ENCODE results near the gene TCFL5.

Gene TCFL5

GRCh38 chr20:62882426-62882825, 20.8 kb upstream of the TCFL5 start:
- H3K27ac ChIP-seq = no peak overlapping the region
- H3K4me3 ChIP-seq (ENCODE audit: low read depth, low read length) = no peak overlapping the region
- H3K4me1 ChIP-seq = no peaks in the 10 kb centered on the region
- no peaks in the 10 kb centered on the region for H3K36me3 ChIP-seq (ENCODE audit: control insufficient read depth, insufficient read depth, low read length)
- TF ChIP-seq, protein P1, sequence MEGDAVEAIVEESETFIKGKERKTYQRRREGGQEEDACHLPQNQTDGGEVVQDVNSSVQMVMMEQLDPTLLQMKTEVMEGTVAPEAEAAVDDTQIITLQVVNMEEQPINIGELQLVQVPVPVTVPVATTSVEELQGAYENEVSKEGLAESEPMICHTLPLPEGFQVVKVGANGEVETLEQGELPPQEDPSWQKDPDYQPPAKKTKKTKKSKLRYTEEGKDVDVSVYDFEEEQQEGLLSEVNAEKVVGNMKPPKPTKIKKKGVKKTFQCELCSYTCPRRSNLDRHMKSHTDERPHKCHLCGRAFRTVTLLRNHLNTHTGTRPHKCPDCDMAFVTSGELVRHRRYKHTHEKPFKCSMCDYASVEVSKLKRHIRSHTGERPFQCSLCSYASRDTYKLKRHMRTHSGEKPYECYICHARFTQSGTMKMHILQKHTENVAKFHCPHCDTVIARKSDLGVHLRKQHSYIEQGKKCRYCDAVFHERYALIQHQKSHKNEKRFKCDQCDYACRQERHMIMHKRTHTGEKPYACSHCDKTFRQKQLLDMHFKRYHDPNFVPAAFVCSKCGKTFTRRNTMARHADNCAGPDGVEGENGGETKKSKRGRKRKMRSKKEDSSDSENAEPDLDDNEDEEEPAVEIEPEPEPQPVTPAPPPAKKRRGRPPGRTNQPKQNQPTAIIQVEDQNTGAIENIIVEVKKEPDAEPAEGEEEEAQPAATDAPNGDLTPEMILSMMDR (IDR thresholded peaks at IDR 0.05) = no peak
- no peak overlapping the region for H2AFZ ChIP-seq
- no peaks in the 10 kb centered on the region for H3K27me3 ChIP-seq (ENCODE audit: control insufficient read depth, insufficient read depth, low read length)
- H3K79me2 ChIP-seq = no peaks in the 10 kb centered on the region
- no peaks in the 10 kb centered on the region for H3K9me3 ChIP-seq (ENCODE audit: control insufficient read depth, low read length)
- H3K4me2 ChIP-seq (ENCODE audit: low read length) = no peak overlapping the region
- no peak overlapping the region for H3K9ac ChIP-seq

DNA sequence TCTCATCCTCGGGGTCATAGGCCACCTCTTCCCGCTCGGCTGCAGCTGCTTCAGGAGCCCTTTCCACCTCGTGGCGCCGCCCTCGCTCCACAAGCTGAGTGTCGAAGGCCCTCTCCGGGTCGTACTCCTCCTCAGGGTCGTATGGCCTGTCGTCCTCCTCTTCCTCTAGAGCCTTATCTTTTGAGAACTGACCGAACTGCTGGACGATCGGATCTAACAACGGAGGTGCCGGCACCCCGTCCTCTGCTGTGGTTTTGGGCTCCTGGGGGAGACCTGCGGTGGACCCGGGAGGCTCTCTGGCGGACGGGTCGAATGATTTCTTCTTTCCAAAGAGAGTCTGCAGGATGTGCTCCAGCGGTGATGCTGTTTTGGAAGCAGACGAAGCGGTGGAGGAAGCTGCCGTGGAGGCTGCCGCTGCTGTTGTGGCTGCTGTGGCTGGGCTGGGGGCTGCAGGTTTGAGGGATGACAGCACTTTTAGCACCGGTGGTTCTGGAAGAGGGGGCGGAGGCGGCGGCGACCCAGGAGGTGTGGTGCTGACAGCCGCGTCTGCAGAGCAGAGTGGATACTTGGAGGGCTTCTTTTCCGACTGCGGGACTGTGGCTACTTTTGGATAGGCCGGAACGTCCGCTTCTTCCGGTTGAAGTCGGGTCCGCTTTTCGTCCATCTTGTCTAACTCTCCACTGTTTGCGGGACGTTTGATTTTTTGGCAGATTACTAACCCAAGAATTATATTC, 20.2 kb upstream of the TCFL5 start:
- Histone ChIP-seq H3K27me3 (ENCODE audit: control insufficient read depth, insufficient read depth, low read length) (no peaks in the 10 kb centered on the region), H3K79me2 (no peaks in the 10 kb centered on the region), H3K4me3 (ENCODE audit: low read depth, low read length) (no peak overlapping the region), H3K9ac (no peak overlapping the region), H3K27ac (no peak overlapping the region), H3K36me3 (ENCODE audit: control insufficient read depth, insufficient read depth, low read length) (no peaks in the 10 kb centered on the region), H3K4me1 (no peaks in the 10 kb centered on the region), H2AFZ (no peak overlapping the region), H3K4me2 (ENCODE audit: low read length) (no peak overlapping the region), H3K9me3 (ENCODE audit: control insufficient read depth, low read length) (no peaks in the 10 kb centered on the region)
- TF ChIP-seq, protein P1 (IDR thresholded peaks at IDR 0.05) = no peak

DNA sequence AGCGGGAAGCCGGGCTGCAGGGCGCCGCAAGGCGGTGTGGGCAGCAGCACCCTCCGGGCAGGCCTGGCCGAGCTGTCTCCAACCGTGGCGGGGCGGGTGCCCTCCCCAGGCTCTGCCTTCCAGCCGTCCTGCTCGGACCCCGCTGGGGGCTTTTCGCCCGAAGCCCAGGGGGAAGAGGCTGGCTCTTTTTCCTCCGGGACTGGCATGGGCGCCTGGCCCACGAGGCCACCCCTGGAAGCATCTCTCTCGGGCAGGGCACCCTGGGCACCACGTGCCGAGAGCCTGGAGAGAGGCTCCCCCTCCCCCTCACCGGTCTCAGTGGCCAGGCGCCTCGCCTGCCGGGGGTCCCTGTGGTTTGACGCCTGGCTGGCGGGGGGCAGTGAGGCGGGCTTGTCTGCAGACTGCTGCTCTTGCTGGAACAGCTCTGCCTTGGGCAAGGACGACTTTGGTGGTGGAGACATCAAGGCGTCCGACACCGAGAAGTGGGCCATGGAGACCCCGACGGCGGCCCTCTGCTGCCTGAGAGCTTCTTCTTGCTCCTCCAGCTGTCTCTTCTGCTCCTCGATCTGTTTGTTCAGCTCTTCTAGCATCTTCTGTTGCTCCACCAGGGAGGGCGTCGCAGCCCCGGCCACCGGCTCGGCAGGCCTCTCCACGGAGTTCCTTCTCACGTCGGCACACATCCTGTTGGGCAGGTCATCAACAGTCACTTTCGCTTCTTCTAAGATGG, 19.5 kb upstream of the TCFL5 start:
- Histone ChIP-seq H3K4me3 (ENCODE audit: low read depth, low read length) (no peak overlapping the region), H2AFZ (no peak overlapping the region), H3K4me2 (ENCODE audit: low read length) (no peak overlapping the region), H3K4me1 (no peaks in the 10 kb centered on the region), H3K27me3 (ENCODE audit: control insufficient read depth, insufficient read depth, low read length) (no peaks in the 10 kb centered on the region), H3K27ac (no peak overlapping the region), H3K9ac (no peak overlapping the region), H3K9me3 (ENCODE audit: control insufficient read depth, low read length) (no peaks in the 10 kb centered on the region), H3K36me3 (ENCODE audit: control insufficient read depth, insufficient read depth, low read length) (no peaks in the 10 kb centered on the region), H3K79me2 (no peaks in the 10 kb centered on the region)
- TF ChIP-seq, protein P1 (IDR thresholded peaks at IDR 0.05) = no peak

- Histone ChIP-seq H3K79me2 (no peaks in the 10 kb centered on the region), H3K4me3 (ENCODE audit: low read depth, low read length) (no peak overlapping the region), H3K36me3 (ENCODE audit: control insufficient read depth, insufficient read depth, low read length) (no peaks in the 10 kb centered on the region), H2AFZ (no peak overlapping the region), H3K4me2 (ENCODE audit: low read length) (no peak overlapping the region), H3K27ac (no peak overlapping the region), H3K4me1 (no peaks in the 10 kb centered on the region), H3K9ac (no peak overlapping the region), H3K27me3 (ENCODE audit: control insufficient read depth, insufficient read depth, low read length) (no peaks in the 10 kb centered on the region), H3K9me3 (ENCODE audit: control insufficient read depth, low read length) (no peaks in the 10 kb centered on the region)
- TF ChIP-seq, protein P1 (IDR thresholded peaks at IDR 0.05) = no peak
These were observed 18.7 kb upstream of the TCFL5 start for GRCh38 chr20:62880147-62880934.

Data from parathyroid adenoma (tissue), 2 donors.